H1 (cell line): ENCODE data around the gene AANAT. TPM values are rescaled to one million over a fixed set of nuclear protein-coding genes. Genes with fewer than 3 reads are reported as not detected.
A peak's percentile ranks its signal among the peaks of the same experiment; 100 is the strongest.

ENCODE experiments used
- CTCF ChIA-PET: fragments of 300-600 bp; sonication (Branson Sonifier 250); formaldehyde crosslinking; loops from one replicate; lab custom pipeline; 2021; ENCODE audit not compliant: partially characterized antibody; lab: Charles Lee
- POLR2A ChIA-PET: fragments of 300-600 bp; sonication (Branson Sonifier 250); formaldehyde crosslinking; loops from one replicate; lab custom pipeline; 2021; ENCODE audit warnings: inconsistent platforms; ENCODE audit not compliant: partially characterized antibody; lab: Charles Lee
- DNase-seq, 2 experiments: peaks; one replicate each; pipeline versions ENCODE4 v3.0.0 to v3.0.0-alpha.2; 2010 to 2022; ENCODE audit warnings: low spot score in 2 of 2, low read depth in 1 of 2, mixed read lengths in 1 of 2
- FAIRE-seq: peaks from 2 replicates; lab custom pipeline; 2011; peaks lifted over from hg19 to GRCh38; lab: Jason Lieb, UNC
- H2AFZ ChIP-seq: 2 replicates; pipeline ENCODE4 v1.8.1; 2012; ENCODE audit warnings: low read length, inconsistent platforms
- H2AK5ac ChIP-seq: 2 replicates; pipeline ENCODE4 v1.6.1; 2013; ENCODE audit warnings: low read depth, low read length
- H2BK120ac ChIP-seq: replicated peaks from 2 replicates; pipeline ENCODE3; 2013; ENCODE audit warnings: low read depth, low read length, inconsistent platforms
- H2BK12ac ChIP-seq: 2 replicates; pipeline ENCODE4 v1.6.1; 2013; ENCODE audit warnings: low read depth, low read length
- H2BK15ac ChIP-seq: 2 replicates; pipeline ENCODE4 v1.6.1; 2013; ENCODE audit warnings: low read length
- H2BK20ac ChIP-seq: 2 replicates; pipeline ENCODE4 v1.6.1; 2013; ENCODE audit warnings: low read length
- H2BK5ac ChIP-seq: 2 replicates; pipeline ENCODE4 v1.6.1; 2013; ENCODE audit warnings: low read depth, low read length
- H3K14ac ChIP-seq: 2 replicates; pipeline ENCODE4 v1.6.1; 2013; ENCODE audit warnings: inconsistent platforms; ENCODE audit not compliant: insufficient read length
- H3K18ac ChIP-seq: 2 replicates; pipeline ENCODE4 v1.6.1; 2013; ENCODE audit warnings: low read length; ENCODE audit errors: extremely low read depth
- H3K23ac ChIP-seq: 2 replicates; pipeline ENCODE4 v1.6.1; 2013; ENCODE audit warnings: inconsistent platforms; ENCODE audit not compliant: insufficient read length
- H3K23me2 ChIP-seq: 2 replicates; pipeline ENCODE4 v1.6.1; 2013; ENCODE audit warnings: low read depth, low read length
- H3K27ac ChIP-seq: 2 replicates; pipeline ENCODE4 v1.6.1; 2011; ENCODE audit warnings: low read depth, low read length, inconsistent platforms
- H3K27me3 ChIP-seq, 4 experiments: replicated peaks in 1 of 4; 1 replicate in 1 of 4; 2 replicates in 3 of 4; pipeline versions ENCODE4 v1.6.1 to v1.8.1; 2011 to 2013; ENCODE audit warnings: low read length in 3 of 4, mild to moderate bottlenecking in 3 of 4, inconsistent platforms in 2 of 4, mixed read lengths in 2 of 4, moderate library complexity in 1 of 4; ENCODE audit not compliant: control insufficient read depth in 3 of 4, insufficient read depth in 3 of 4; ENCODE audit errors: extremely low read depth in 1 of 4
- H3K36me3 ChIP-seq, 4 experiments: 2 replicates each; pipeline versions ENCODE4 v1.6.1 to v1.8.1; 2011 to 2013; ENCODE audit warnings: mild to moderate bottlenecking in 4 of 4, low read length in 3 of 4, moderate library complexity in 2 of 4, control low read depth in 1 of 4, inconsistent platforms in 1 of 4; ENCODE audit not compliant: insufficient read depth in 4 of 4, control insufficient read depth in 2 of 4
- H3K4ac ChIP-seq: replicated peaks from 2 replicates; pipeline ENCODE3; 2013; ENCODE audit warnings: low read length, low read depth, mixed read lengths, inconsistent platforms; ENCODE audit not compliant: insufficient read length
- H3K4me1 ChIP-seq, 4 experiments: replicated peaks in 1 of 4; 1 replicate in 1 of 4; 2 replicates in 3 of 4; pipeline versions ENCODE4 v1.6.1 to v1.8.1; 2011 to 2013; ENCODE audit warnings: low read length in 3 of 4, inconsistent platforms in 2 of 4, mixed read lengths in 1 of 4; ENCODE audit not compliant: insufficient read depth in 4 of 4, control insufficient read depth in 3 of 4
- H3K4me2 ChIP-seq, 2 experiments: 2 replicates each; pipeline versions ENCODE4 v1.6.1 to v1.8.1; 2011 to 2013; ENCODE audit warnings: low read depth in 2 of 2, low read length in 2 of 2, control low read depth in 1 of 2, inconsistent platforms in 1 of 2, mild to moderate bottlenecking in 1 of 2; ENCODE audit not compliant: insufficient read depth in 1 of 2
- H3K4me3 ChIP-seq, 4 experiments: fragments of 200-600, 300-600 bp in 1 of 4; sonication (generic), shearing (Covaris generic), sonication (Bioruptor Twin) in 1 of 4; 2 replicates each; pipeline versions ENCODE4 v1.5.1 to v1.8.1; 2011 to 2016; ENCODE audit warnings: low read length in 4 of 4, low read depth in 3 of 4, control low read depth in 2 of 4, inconsistent platforms in 2 of 4, mild to moderate bottlenecking in 2 of 4, mixed read lengths in 1 of 4, moderate library complexity in 1 of 4; ENCODE audit not compliant: insufficient read depth in 2 of 4; ENCODE audit errors: extremely low read depth in 1 of 4
- H3K56ac ChIP-seq: replicated peaks from 2 replicates; pipeline ENCODE3; 2013; ENCODE audit warnings: low read depth, mild to moderate bottlenecking, mixed read lengths, low read length, inconsistent platforms; ENCODE audit not compliant: insufficient read length
- H3K79me1 ChIP-seq: 2 replicates; pipeline ENCODE4 v1.6.1; 2013; ENCODE audit warnings: low read depth, low read length, control low read depth
- H3K79me2 ChIP-seq, 2 experiments: 2 replicates each; pipeline versions ENCODE4 v1.6.1 to v1.8.1; 2012 to 2013; ENCODE audit warnings: low read length in 2 of 2, mild to moderate bottlenecking in 2 of 2, inconsistent platforms in 1 of 2; ENCODE audit not compliant: insufficient read depth in 2 of 2, control insufficient read depth in 1 of 2
- H3K9ac ChIP-seq, 4 experiments: replicated peaks in 1 of 4; 1 replicate in 1 of 4; 2 replicates in 3 of 4; pipeline versions ENCODE4 v1.6.1 to v1.8.1; 2011 to 2013; ENCODE audit warnings: low read depth in 3 of 4, low read length in 3 of 4, control low read depth in 2 of 4, mild to moderate bottlenecking in 2 of 4, moderate library complexity in 2 of 4, inconsistent platforms in 1 of 4; ENCODE audit errors: extremely low read depth in 1 of 4
- H3K9me3 ChIP-seq, 2 experiments: 2 replicates each; pipeline versions ENCODE4 v1.6.1 to v1.8.1; 2012 to 2013; ENCODE audit warnings: mild to moderate bottlenecking in 2 of 2, moderate library complexity in 2 of 2, control low read depth in 1 of 2, inconsistent platforms in 1 of 2, low read depth in 1 of 2, low read length in 1 of 2, mixed read lengths in 1 of 2; ENCODE audit not compliant: insufficient read depth in 2 of 2
- H4K20me1 ChIP-seq, 2 experiments: replicated peaks in 1 of 2; 2 replicates each; pipeline versions ENCODE3 to v1.8.1; 2011 to 2013; ENCODE audit warnings: inconsistent platforms in 2 of 2, low read length in 2 of 2, mild to moderate bottlenecking in 1 of 2; ENCODE audit not compliant: insufficient read depth in 2 of 2, control insufficient read depth in 1 of 2
- H4K5ac ChIP-seq: 2 replicates; pipeline ENCODE4 v1.6.1; 2013; ENCODE audit warnings: low read length, low read depth, mixed read lengths, inconsistent platforms; ENCODE audit not compliant: insufficient read length
- H4K8ac ChIP-seq: 2 replicates; pipeline ENCODE4 v1.8.0; 2013; ENCODE audit warnings: mild to moderate bottlenecking, moderate library complexity, low read length, inconsistent platforms; ENCODE audit not compliant: insufficient read depth; ENCODE audit errors: extremely low read depth
- H4K91ac ChIP-seq: replicated peaks from 2 replicates; pipeline ENCODE3; 2013; ENCODE audit warnings: low read length, mixed read lengths, inconsistent platforms; ENCODE audit not compliant: insufficient read length
- EP300 ChIP-seq, 2 experiments: IDR thresholded peaks; 1 replicate in 1 of 2; 2 replicates in 1 of 2; pipeline ENCODE4 v1.6.1; 2011 to 2012; ENCODE audit warnings: low read depth in 2 of 2, low read length in 2 of 2, mild to moderate bottlenecking in 2 of 2, borderline replicate concordance in 1 of 2, inconsistent platforms in 1 of 2, moderate library complexity in 1 of 2
- WGBS, 2 experiments: shearing (Covaris generic) in 1 of 2; methylation state at CpG; one replicate each; pipeline versions ENCODE4 v1.1.6 to v1.1.7; 2013 to 2015; ENCODE audit warnings: low lambda C conversion rate in 2 of 2, mixed read lengths in 2 of 2, inconsistent platforms in 1 of 2, low coverage in 1 of 2, missing lambda C conversion rate in 1 of 2; ENCODE audit not compliant: insufficient replicate concordance in 2 of 2, insufficient coverage in 1 of 2, insufficient read length in 1 of 2; ENCODE audit errors: extremely low coverage in 1 of 2, missing lambda C conversion rate in 1 of 2; 5-methylcytosine and 5-hydroxymethylcytosine counted together
- polyA plus RNA-seq, 7 experiments: library from polyadenylated mRNA; depleted of rRNA in 3 of 7; stranded (reverse) in 5 of 7; unstranded in 2 of 7; fragments of >200 nt in 5 of 7; fragments of 200-250 nt in 2 of 7; gene quantifications; 1 replicate in 5 of 7; 2 replicates in 1 of 7; 4 replicates in 1 of 7; pipeline versions ENCODE4 v1.2.1 to v1.2.3, GENCODE V29; 2011 to 2013; ENCODE audit warnings: missing spikeins in 2 of 7, mixed read lengths in 2 of 7
- total RNA-seq: library from RNA; stranded (reverse); fragmentation: NEBNext Ultra II Directional; extraction: Animal tissue kit (Norgen Biotek cat#: 25700); gene quantifications from 2 replicates; pipeline ENCODE4 v1.2.1, GENCODE V29; 2021

The AANAT gene
- total and polyA plus RNA-seq, 2 of the 8 experiments (the other 6 are each of a cell fraction or from before 2014, with no cell fraction given), result 0.53 TPM; not detected in 1

GRCh38 chr17:76490112-76490710, 22.8 kb downstream of the AANAT start:
- H3K14ac ChIP-seq, result no peak overlapping the region
- no peak overlapping the region for H2AK5ac ChIP-seq
- H3K23me2 ChIP-seq, result no peaks in the 10 kb centered on the region
- H3K79me1 ChIP-seq, result no peaks in the 10 kb centered on the region
- no peak overlapping the region for H2BK120ac ChIP-seq
- no peak overlapping the region for H3K4me3 ChIP-seq
- TF ChIP-seq EP300 (IDR thresholded peaks at IDR 0.05; ENCODE audit: borderline replicate concordance in 1 of 2, low read depth in 2 of 2, low read length in 2 of 2), result no peak
- H3K23ac ChIP-seq, result no peak overlapping the region
- no peak overlapping the region for H2BK12ac ChIP-seq
- CTCF ChIA-PET, result interaction anchor here (0.6 to 5.9 kb wide), 13 partner anchors 12 to 307 kb away, joined by 3 to 36 read pairs (median 4); partner anchors contain the start of gene AANAT
- no peak overlapping the region for H4K91ac ChIP-seq
- no peaks in the 10 kb centered on the region for H3K27me3 ChIP-seq
- H2BK5ac ChIP-seq, result no peak overlapping the region
- H3K18ac ChIP-seq, result no peak overlapping the region
- DNase-seq (no peak), FAIRE-seq (no peak)
- peaks cover 6 to 8% of the 10 kb centered on the region in 2 experiments for H4K20me1 ChIP-seq
- H2AFZ ChIP-seq, result no peak overlapping the region
- no peak overlapping the region for H3K27ac ChIP-seq
- no peak overlapping the region for H3K9ac ChIP-seq
- 86% methylated on average over 10 of the region's 10 CpGs; no CpG with 5 or more reads in 1 of the 2 experiments for WGBS, 2 experiments
- no peaks in the 10 kb centered on the region for H3K79me2 ChIP-seq
- no peaks in the 10 kb centered on the region for H3K9me3 ChIP-seq
- no peak overlapping the region for H2BK20ac ChIP-seq
- H3K36me3 ChIP-seq, result no peaks in the 10 kb centered on the region
- 0 out of 2 replicates have a peak overlapping the region, but pooled peaks have one; percentile 3 for H2BK15ac ChIP-seq
- no peak overlapping the region for H4K5ac ChIP-seq
- no peak overlapping the region for H3K4me2 ChIP-seq
- H4K8ac ChIP-seq, result no peak overlapping the region
- POLR2A ChIA-PET, result interaction anchor here (1.3 to 1.4 kb wide), 2 partner anchors 12 to 15 kb away, joined by 3 to 4 read pairs; no protein-coding TSS in a partner anchor
- H3K56ac ChIP-seq, result no peak overlapping the region
- H3K4me1 ChIP-seq, result peaks cover 5 to 17% (median 10%) of the 10 kb centered on the region in 4 experiments
- H3K4ac ChIP-seq, result no peak overlapping the region
